ENCODE data around the gene FGF12. TPM values are rescaled to one million over a fixed set of nuclear protein-coding genes. Genes with fewer than 3 reads are reported as not detected.

FGF12 gene
- total RNA-seq, 1 experiment from 2014 or later, result 0.09 TPM

GRCh38 chr3:192128922-192129321, 598.4 kb downstream of the FGF12 start:
- no peaks in the 10 kb centered on the region for H3K36me3 Mint-ChIP-seq (ENCODE audit: insufficient read depth, unreplicated experiment)
- TF ChIP-seq CTCF (IDR thresholded peaks at IDR 0.05; ENCODE audit: unreplicated experiment), result no peak
- H3K4me3 Mint-ChIP-seq (ENCODE audit: unreplicated experiment), result no peak overlapping the region
- no TSS peak for BruUV-seq (replicated peaks)
- no peak for DNase-seq (ENCODE audit: unreplicated experiment)
- no peaks in the 10 kb centered on the region for H3K9me3 Mint-ChIP-seq (ENCODE audit: unreplicated experiment)
- intact Hi-C loops (cut with micrococcal nuclease), result no loop called here
- H3K4me1 Mint-ChIP-seq (ENCODE audit: insufficient read depth, unreplicated experiment), result no peaks in the 10 kb centered on the region
- ChIA-PET POLR2A (no interaction called here), CTCF (interaction anchor here (0.6 to 4.6 kb wide), 6 partner anchors 8 to 315 kb away, joined by 3 to 26 read pairs (median 10); no protein-coding TSS in a partner anchor)
- H3K27me3 Mint-ChIP-seq (ENCODE audit: insufficient read depth, unreplicated experiment), result no peaks in the 10 kb centered on the region
- no peak overlapping the region for H3K27ac Mint-ChIP-seq (ENCODE audit: low read depth, unreplicated experiment)

DNA sequence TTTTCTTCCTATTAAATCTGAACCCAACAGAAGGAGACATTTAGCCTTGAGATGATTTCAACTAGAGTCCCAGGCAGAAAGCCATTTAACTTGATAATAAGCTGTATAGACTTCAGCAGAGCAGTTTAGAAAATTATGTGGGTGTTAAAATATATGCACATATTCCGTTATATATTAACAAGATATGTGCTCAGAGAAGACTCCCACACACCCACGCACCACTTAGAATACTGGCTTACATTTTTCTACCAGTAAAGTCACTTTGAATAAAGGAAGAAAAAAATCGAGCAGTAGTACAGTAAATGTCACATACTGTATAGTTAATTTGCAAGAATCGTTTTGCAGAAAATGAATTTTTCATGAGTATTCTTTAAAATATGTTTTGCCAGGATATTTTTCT, 599.3 kb downstream of the FGF12 start:
- intact Hi-C loops (cut with micrococcal nuclease), result no loop called here
- BruUV-seq (replicated peaks), result no TSS peak
- Mint-ChIP-seq H3K4me3 (ENCODE audit: unreplicated experiment) (no peak overlapping the region), H3K27me3 (ENCODE audit: insufficient read depth, unreplicated experiment) (no peaks in the 10 kb centered on the region), H3K9me3 (ENCODE audit: unreplicated experiment) (no peaks in the 10 kb centered on the region), H3K36me3 (ENCODE audit: insufficient read depth, unreplicated experiment) (no peaks in the 10 kb centered on the region), H3K4me1 (ENCODE audit: insufficient read depth, unreplicated experiment) (no peaks in the 10 kb centered on the region), H3K27ac (ENCODE audit: low read depth, unreplicated experiment) (no peak overlapping the region)
- no peak for DNase-seq (ENCODE audit: unreplicated experiment)
- POLR2A ChIA-PET, result interaction anchor here (1.5 kb wide), 1 partner anchor 28 kb away, joined by 7 read pairs; no protein-coding TSS in a partner anchor
- TF ChIP-seq CTCF (IDR thresholded peaks at IDR 0.05; ENCODE audit: unreplicated experiment), result no peak
- CTCF ChIA-PET, result interaction anchor here (0.6 to 0.8 kb wide), 3 partner anchors 283 to 317 kb away, joined by 3 to 5 read pairs (median 3); no protein-coding TSS in a partner anchor

GRCh38 chr3:192122832-192123594, 604.3 kb downstream of the FGF12 start:
- Mint-ChIP-seq H3K9me3 (ENCODE audit: unreplicated experiment) (no peaks in the 10 kb centered on the region), H3K4me3 (ENCODE audit: unreplicated experiment) (no peak overlapping the region), H3K27me3 (ENCODE audit: insufficient read depth, unreplicated experiment) (no peaks in the 10 kb centered on the region), H3K27ac (ENCODE audit: low read depth, unreplicated experiment) (no peak overlapping the region), H3K4me1 (ENCODE audit: insufficient read depth, unreplicated experiment) (no peaks in the 10 kb centered on the region), H3K36me3 (ENCODE audit: insufficient read depth, unreplicated experiment) (no peaks in the 10 kb centered on the region)
- CTCF ChIA-PET, result interaction anchor here (0.6 to 1.9 kb wide), 2 partner anchors 8 to 94 kb away, joined by 4 read pairs; no protein-coding TSS in a partner anchor
- no peak for TF ChIP-seq CTCF (IDR thresholded peaks at IDR 0.05; ENCODE audit: unreplicated experiment)
- intact Hi-C loops (cut with micrococcal nuclease), result no loop called here
- POLR2A ChIA-PET, result interaction anchor here (0.6 kb wide), 1 partner anchor 138 kb away, joined by 4 read pairs; no protein-coding TSS in a partner anchor
- DNase-seq (ENCODE audit: unreplicated experiment), result no peak
- BruUV-seq (replicated peaks), result no TSS peak

DNA sequence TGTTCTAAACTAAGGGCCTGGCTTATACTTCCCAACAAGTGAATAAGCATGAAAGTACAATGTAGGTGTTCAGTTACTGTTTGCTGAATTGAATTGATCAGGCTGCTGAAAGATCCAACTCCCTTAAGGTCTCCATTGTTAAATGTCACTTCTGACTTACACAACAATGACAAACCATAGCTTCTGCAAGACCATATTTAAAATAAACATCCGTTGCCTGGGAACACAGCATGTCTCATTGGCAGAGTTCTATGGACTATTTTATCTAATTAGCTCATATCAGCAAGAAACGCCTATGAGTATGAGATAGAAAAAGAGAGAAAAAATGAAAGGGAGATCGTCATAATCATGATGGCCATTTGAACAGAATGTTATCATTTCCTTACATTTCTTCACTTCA, 605.4 kb downstream of the FGF12 start:
- no TSS peak for BruUV-seq (replicated peaks)
- CTCF ChIA-PET, result interaction anchor here (0.7 to 2.6 kb wide), 2 partner anchors 8 to 100 kb away, joined by 3 to 13 read pairs; no protein-coding TSS in a partner anchor
- H3K4me1 Mint-ChIP-seq (ENCODE audit: insufficient read depth, unreplicated experiment), result no peaks in the 10 kb centered on the region

More for the DNA sequence above, 605.4 kb downstream of the FGF12 start:
- POLR2A ChIA-PET, result no interaction called here
- DNase-seq (ENCODE audit: unreplicated experiment), result no peak
- Mint-ChIP-seq H3K27ac (ENCODE audit: low read depth, unreplicated experiment) (no peak overlapping the region), H3K9me3 (ENCODE audit: unreplicated experiment) (no peaks in the 10 kb centered on the region), H3K4me3 (ENCODE audit: unreplicated experiment) (no peak overlapping the region), H3K27me3 (ENCODE audit: insufficient read depth, unreplicated experiment) (no peaks in the 10 kb centered on the region), H3K36me3 (ENCODE audit: insufficient read depth, unreplicated experiment) (no peaks in the 10 kb centered on the region)
- intact Hi-C loops (cut with micrococcal nuclease), result no loop called here
- TF ChIP-seq CTCF (IDR thresholded peaks at IDR 0.05; ENCODE audit: unreplicated experiment), result no peak

Data from MCF 10A (cell line).